Caco-2 (cell line): Measurements from ENCODE around the gene CCNG1. TPM values are rescaled to one million over a fixed set of nuclear protein-coding genes. Genes with fewer than 3 reads are reported as not detected.

ENCODE experiments used
- BruUV-seq: library from RNA; stranded (reverse); fragments of 400-500 nt; replicated peaks from 2 replicates; lab custom pipeline; 2021; lab: Mats Ljungman, UMichigan
- CTCF ChIA-PET: fragments of 300-600 bp; sonication (Branson Sonifier 250); formaldehyde crosslinking; loops from one replicate; lab custom pipeline; 2022; ENCODE audit warnings: antibody characterized with exemption; lab: Charles Lee
- POLR2A ChIA-PET: fragments of 300-600 bp; sonication (Branson Sonifier 250); formaldehyde crosslinking; loops from one replicate; lab custom pipeline; 2022; ENCODE audit warnings: antibody characterized with exemption; lab: Charles Lee
- DNase-seq, 2 experiments: peaks; one replicate each; pipeline versions ENCODE4 v3.0.0 to v3.0.0-alpha.2; 2020 to 2022
- H3K27me3 ChIP-seq: replicated peaks from 2 replicates; pipeline ENCODE4 v1.6.0; 2011; ENCODE audit warnings: low read length; ENCODE audit not compliant: control insufficient read depth, insufficient read depth
- H3K36me3 ChIP-seq: 2 replicates; pipeline ENCODE4 v1.5.1; 2011; ENCODE audit warnings: low read length; ENCODE audit not compliant: control insufficient read depth, insufficient read depth
- H3K4me1 ChIP-seq: fragments of 250-450 bp; sonication (Bioruptor Pico); 2 replicates; pipeline ENCODE4 v1.5.1; 2020; ENCODE audit warnings: mild to moderate bottlenecking
- H3K4me3 ChIP-seq: 2 replicates; pipeline ENCODE4 v1.5.1; 2011; ENCODE audit warnings: low read depth, mild to moderate bottlenecking, control low read depth, low read length
- H3K9me3 ChIP-seq: fragments of 250-450 bp; sonication (Bioruptor Pico); 2 replicates; pipeline ENCODE4 v1.5.1; 2020; ENCODE audit warnings: mild to moderate bottlenecking, moderate library complexity
- H3K27ac Mint-ChIP-seq: one replicate; pipeline ENCODE4 v1.8.0; 2022; ENCODE audit warnings: mixed read lengths; ENCODE audit not compliant: unreplicated experiment
- H3K27me3 Mint-ChIP-seq: one replicate; pipeline ENCODE4 v1.8.0; 2022; ENCODE audit warnings: mixed read lengths; ENCODE audit not compliant: insufficient read depth, unreplicated experiment
- H3K36me3 Mint-ChIP-seq: one replicate; pipeline ENCODE4 v1.8.0; 2022; ENCODE audit warnings: mild to moderate bottlenecking, mixed read lengths; ENCODE audit not compliant: insufficient read depth, unreplicated experiment
- H3K4me1 Mint-ChIP-seq: one replicate; pipeline ENCODE4 v1.8.0; 2022; ENCODE audit warnings: low read depth, mixed read lengths; ENCODE audit not compliant: unreplicated experiment
- H3K4me3 Mint-ChIP-seq: one replicate; pipeline ENCODE4 v1.8.0; 2022; ENCODE audit warnings: mild to moderate bottlenecking, moderate library complexity, mixed read lengths; ENCODE audit not compliant: unreplicated experiment
- H3K9me3 Mint-ChIP-seq: one replicate; pipeline ENCODE4 v1.8.0; 2022; ENCODE audit warnings: mixed read lengths; ENCODE audit not compliant: unreplicated experiment
- intact Hi-C: fragments of 100-400 bp; cut with micrococcal nuclease; formaldehyde crosslinking; loops from one replicate; pipeline ENCODE4 v1.10.0; 2022; ENCODE audit not compliant: unreplicated experiment
- total RNA-seq: library from RNA; stranded (reverse); gene quantifications from 2 replicates; pipeline ENCODE4 v1.2.3, GENCODE V29; 2022
- TF ChIP-seq, protein P1 (sequence below), 2 experiments: fragments of 200-600 bp in 1 of 2; IDR thresholded peaks; 1 replicate in 1 of 2; 2 replicates in 1 of 2; pipeline versions ENCODE4 v1.5.1 to v1.8.0; 2011 to 2022; ENCODE audit warnings: antibody characterized with exemption in 1 of 2, control low read depth in 1 of 2, inconsistent platforms in 1 of 2, low read depth in 1 of 2, low read length in 1 of 2, mild to moderate bottlenecking in 1 of 2, moderate library complexity in 1 of 2; ENCODE audit not compliant: insufficient read depth in 1 of 2, severe bottlenecking in 1 of 2, unreplicated experiment in 1 of 2

Gene CCNG1
- total RNA-seq, 1 experiment from 2014 or later, result 181 TPM

GRCh38 chr5:163439092-163439425 is 1.7 kb downstream of the CCNG1 start:
- intact Hi-C loops, result no loop called here
- no peaks in the 10 kb centered on the region for H3K27me3 ChIP-seq
- no peaks in the 10 kb centered on the region for H3K9me3 ChIP-seq
- H3K4me1 ChIP-seq, result peaks cover 4% of the 10 kb centered on the region; the same call in 1 of the 2 replicates
- H3K36me3 ChIP-seq, result peaks cover 2% of the 10 kb centered on the region; the same call in 1 of the 2 replicates
- H3K4me3 ChIP-seq, result peak overlapping the region; percentile 74
- Mint-ChIP-seq H3K9me3 (no peaks in the 10 kb centered on the region), H3K36me3 (peaks cover 57% of the 10 kb centered on the region), H3K4me3 (peak overlapping the region; percentile 90), H3K27me3 (no peaks in the 10 kb centered on the region), H3K4me1 (no peaks in the 10 kb centered on the region), H3K27ac (peak overlapping the region; percentile 89)
- BruUV-seq, result no TSS peak
- DNase-seq, result no peak
- ChIA-PET CTCF (no interaction called here), POLR2A (interaction anchor here (3.4 kb wide), 1 partner anchor 21 kb away, joined by 120 read pairs; the partner anchor contains the start of genes HMMR and NUDCD2)
- TF ChIP-seq, protein P1, sequence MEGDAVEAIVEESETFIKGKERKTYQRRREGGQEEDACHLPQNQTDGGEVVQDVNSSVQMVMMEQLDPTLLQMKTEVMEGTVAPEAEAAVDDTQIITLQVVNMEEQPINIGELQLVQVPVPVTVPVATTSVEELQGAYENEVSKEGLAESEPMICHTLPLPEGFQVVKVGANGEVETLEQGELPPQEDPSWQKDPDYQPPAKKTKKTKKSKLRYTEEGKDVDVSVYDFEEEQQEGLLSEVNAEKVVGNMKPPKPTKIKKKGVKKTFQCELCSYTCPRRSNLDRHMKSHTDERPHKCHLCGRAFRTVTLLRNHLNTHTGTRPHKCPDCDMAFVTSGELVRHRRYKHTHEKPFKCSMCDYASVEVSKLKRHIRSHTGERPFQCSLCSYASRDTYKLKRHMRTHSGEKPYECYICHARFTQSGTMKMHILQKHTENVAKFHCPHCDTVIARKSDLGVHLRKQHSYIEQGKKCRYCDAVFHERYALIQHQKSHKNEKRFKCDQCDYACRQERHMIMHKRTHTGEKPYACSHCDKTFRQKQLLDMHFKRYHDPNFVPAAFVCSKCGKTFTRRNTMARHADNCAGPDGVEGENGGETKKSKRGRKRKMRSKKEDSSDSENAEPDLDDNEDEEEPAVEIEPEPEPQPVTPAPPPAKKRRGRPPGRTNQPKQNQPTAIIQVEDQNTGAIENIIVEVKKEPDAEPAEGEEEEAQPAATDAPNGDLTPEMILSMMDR (IDR thresholded peaks at IDR 0.05; ENCODE audit: insufficient read depth in 1 of 2, low read depth in 1 of 2, low read length in 1 of 2, severe bottlenecking in 1 of 2, unreplicated experiment in 1 of 2), result no peak

DNA sequence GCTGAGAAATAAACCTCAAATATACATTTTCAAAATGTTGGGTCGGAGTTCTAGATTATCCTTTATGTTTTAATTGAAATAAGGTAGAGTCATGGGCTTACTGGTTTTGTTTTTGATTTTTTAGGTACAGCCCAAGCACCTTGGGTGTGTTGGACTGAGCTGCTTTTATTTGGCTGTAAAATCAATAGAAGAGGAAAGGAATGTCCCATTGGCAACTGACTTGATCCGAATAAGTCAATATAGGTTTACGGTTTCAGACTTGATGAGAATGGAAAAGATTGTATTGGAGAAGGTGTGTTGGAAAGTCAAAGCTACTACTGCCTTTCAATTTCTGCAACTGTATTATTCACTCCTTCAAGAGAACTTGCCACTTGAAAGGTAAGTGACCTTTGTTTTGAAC is 3.6 kb downstream of the CCNG1 start:
- H3K9me3 ChIP-seq, result no peaks in the 10 kb centered on the region
- Mint-ChIP-seq H3K27ac (no peak overlapping the region), H3K27me3 (no peaks in the 10 kb centered on the region)

DNA sequence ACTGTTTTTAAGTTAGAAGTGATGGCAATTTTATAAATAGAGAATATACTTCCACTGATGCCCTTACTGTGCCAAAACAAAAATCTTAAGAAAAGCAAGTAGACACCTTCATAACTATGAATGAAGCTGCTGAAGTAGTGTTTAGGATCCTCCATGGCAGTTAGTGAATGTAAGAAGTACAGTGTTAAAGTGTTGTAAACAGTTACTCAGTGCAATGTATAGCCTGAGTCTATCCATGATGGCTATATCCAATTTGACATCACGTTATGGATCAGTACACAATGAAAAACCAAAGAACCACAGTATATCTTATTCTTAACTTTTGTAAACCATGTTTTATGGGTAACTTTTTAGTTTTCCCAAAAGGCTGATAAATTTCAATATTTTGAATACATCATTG is 7.1 kb downstream of the CCNG1 start:
- Histone ChIP-seq H3K9me3 (no peaks in the 10 kb centered on the region), H3K27me3 (no peaks in the 10 kb centered on the region), H3K4me3 (no peak overlapping the region), H3K4me1 (no peaks in the 10 kb centered on the region; the same call in 1 of the 2 replicates), H3K36me3 (peaks cover 2% of the 10 kb centered on the region; the same call in 1 of the 2 replicates)
- H3K4me3 Mint-ChIP-seq, result no peak overlapping the region
- ChIA-PET POLR2A (no interaction called here), CTCF (no interaction called here)
- H3K27ac Mint-ChIP-seq, result no peak overlapping the region
- DNase-seq, result no peak
- no peaks in the 10 kb centered on the region for H3K9me3 Mint-ChIP-seq
- TSS peak; percentile 1 for BruUV-seq
- peaks cover 81% of the 10 kb centered on the region for H3K36me3 Mint-ChIP-seq
- TF ChIP-seq, protein P1 (IDR thresholded peaks at IDR 0.05; ENCODE audit: insufficient read depth in 1 of 2, low read depth in 1 of 2, low read length in 1 of 2, severe bottlenecking in 1 of 2, unreplicated experiment in 1 of 2), result no peak
- H3K27me3 Mint-ChIP-seq, result no peaks in the 10 kb centered on the region
- H3K4me1 Mint-ChIP-seq, result no peaks in the 10 kb centered on the region
- intact Hi-C loops, result no loop called here

More for the DNA sequence above, 3.6 kb downstream of the CCNG1 start:
- Histone ChIP-seq H3K27me3 (no peaks in the 10 kb centered on the region), H3K4me3 (no peak overlapping the region), H3K36me3 (peaks cover 2% of the 10 kb centered on the region; the same call in 1 of the 2 replicates), H3K4me1 (peaks cover 4% of the 10 kb centered on the region; the same call in 1 of the 2 replicates)
- intact Hi-C loops, result no loop called here
- no peak for DNase-seq
- CTCF ChIA-PET, result no interaction called here
- TF ChIP-seq, protein P1 (IDR thresholded peaks at IDR 0.05; ENCODE audit: insufficient read depth in 1 of 2, low read depth in 1 of 2, low read length in 1 of 2, severe bottlenecking in 1 of 2, unreplicated experiment in 1 of 2), result no peak
- Mint-ChIP-seq H3K4me1 (no peaks in the 10 kb centered on the region), H3K36me3 (peaks cover 69% of the 10 kb centered on the region), H3K9me3 (no peaks in the 10 kb centered on the region), H3K4me3 (no peak overlapping the region)
- no TSS peak for BruUV-seq
- POLR2A ChIA-PET, result no interaction called here
